HEK293 (cell line): ENCODE measurements around the gene SIDT1.

Experiments
- CTCF ChIA-PET: fragments of 350-600 bp; formaldehyde crosslinking; extraction: SDS; loops from one replicate; lab custom pipeline; 2021; ENCODE audit warnings: antibody characterized with exemption; lab: Yijun Ruan, JAX
- POLR2A ChIA-PET: fragments of 300-600 bp; formaldehyde crosslinking; extraction: SDS; loops from one replicate; lab custom pipeline; 2020; ENCODE audit warnings: antibody characterized with exemption, inconsistent platforms; lab: Yijun Ruan, JAX
- H3K27ac ChIP-seq: fragments of 200-500 bp; sonication (Bioruptor generic); 2 replicates; pipeline ENCODE4 v1.5.1; 2014; ENCODE audit warnings: low read depth, low read length, control low read depth, inconsistent platforms; ENCODE audit errors: extremely low read depth
- H3K36me3 ChIP-seq, 2 experiments: fragments of 200-500 bp in 1 of 2; sonication (Bioruptor generic) in 1 of 2; 1 replicate in 1 of 2; 2 replicates in 1 of 2; pipeline ENCODE4 v1.5.1; 2014 to 2017; ENCODE audit warnings: inconsistent platforms in 2 of 2, low read length in 2 of 2; ENCODE audit not compliant: control insufficient read depth in 2 of 2, insufficient read depth in 1 of 2
- H3K4me1 ChIP-seq: fragments of 200-500 bp; sonication (Bioruptor generic); 2 replicates; pipeline ENCODE4 v1.5.1; 2014; ENCODE audit warnings: mild to moderate bottlenecking, low read length, inconsistent platforms; ENCODE audit not compliant: control insufficient read depth, insufficient read depth
- H3K4me3 ChIP-seq: 2 replicates; pipeline ENCODE4 v1.5.1; 2011; ENCODE audit warnings: low read depth, mild to moderate bottlenecking, control low read depth, low read length, moderate library complexity
- H3K9me3 ChIP-seq: fragments of 200-500 bp; sonication (Bioruptor generic); 2 replicates; pipeline ENCODE4 v1.5.1; 2014; ENCODE audit warnings: low read depth, low read length, inconsistent platforms; ENCODE audit not compliant: control insufficient read depth, insufficient read depth
- BCL11B ChIP-seq: fragments of 450-650 bp; formaldehyde crosslinking; IDR thresholded peaks from 2 replicates; pipeline ENCODE4 v1.5.1; 2016; ENCODE audit warnings: low read depth, missing biosample characterization, missing genetic modification characterization
- HOXA7 ChIP-seq: sonication (generic); formaldehyde crosslinking; IDR thresholded peaks from 2 replicates; pipeline ENCODE4 v1.8.1; 2022; ENCODE audit warnings: missing genetic modification reagents, borderline replicate concordance
- KLF9 ChIP-seq: fragments of 450-650 bp; formaldehyde crosslinking; IDR thresholded peaks from 2 replicates; pipeline ENCODE4 v1.5.1; 2016; ENCODE audit warnings: missing biosample characterization, missing genetic modification characterization, low read depth
- MEIS1 ChIP-seq: sonication (generic); formaldehyde crosslinking; IDR thresholded peaks from 2 replicates; pipeline ENCODE4 v1.8.1; 2022; ENCODE audit warnings: missing genetic modification reagents, mild to moderate bottlenecking, borderline replicate concordance
- OSR2 ChIP-seq: fragments of 450-650 bp; formaldehyde crosslinking; IDR thresholded peaks from 2 replicates; pipeline ENCODE4 v1.5.1; 2016; ENCODE audit warnings: missing biosample characterization, missing genetic modification characterization
- PBX3 ChIP-seq: sonication (generic); formaldehyde crosslinking; IDR thresholded peaks from 2 replicates; pipeline ENCODE4 v1.8.1; 2022; ENCODE audit warnings: mild to moderate bottlenecking, moderate library complexity, missing genetic modification reagents
- SCRT2 ChIP-seq: fragments of 450-650 bp; formaldehyde crosslinking; IDR thresholded peaks from 2 replicates; pipeline ENCODE4 v1.5.1; 2016; ENCODE audit warnings: missing biosample characterization, missing genetic modification characterization
- ZNF175 ChIP-seq: fragments of 450-650 bp; formaldehyde crosslinking; IDR thresholded peaks from 2 replicates; pipeline ENCODE4 v1.5.1; 2016; ENCODE audit warnings: missing biosample characterization, missing genetic modification characterization
- ZNF211 ChIP-seq: fragments of 450-650 bp; formaldehyde crosslinking; IDR thresholded peaks from 2 replicates; pipeline ENCODE4 v1.5.1; 2016; ENCODE audit warnings: low read depth, missing biosample characterization, missing genetic modification characterization
- ZNF223 ChIP-seq: fragments of 450-650 bp; formaldehyde crosslinking; IDR thresholded peaks from 2 replicates; pipeline ENCODE4 v1.5.1; 2016; ENCODE audit warnings: missing biosample characterization, missing genetic modification characterization
- ZNF26 ChIP-seq: fragments of 450-650 bp; formaldehyde crosslinking; IDR thresholded peaks from 2 replicates; pipeline ENCODE4 v1.5.1; 2016; ENCODE audit warnings: missing biosample characterization, missing genetic modification characterization
- ZNF292 ChIP-seq: fragments of 450-650 bp; formaldehyde crosslinking; IDR thresholded peaks from 2 replicates; pipeline ENCODE4 v1.5.1; 2016; ENCODE audit warnings: low read depth, missing biosample characterization, missing genetic modification characterization, borderline replicate concordance
- ZNF311 ChIP-seq: fragments of 450-650 bp; formaldehyde crosslinking; IDR thresholded peaks from 2 replicates; pipeline ENCODE4 v1.5.1; 2017; ENCODE audit warnings: missing biosample characterization, missing genetic modification characterization, borderline replicate concordance
- ZNF37A ChIP-seq: fragments of 450-650 bp; IDR thresholded peaks from 2 replicates; pipeline ENCODE4 v1.5.1; 2018; ENCODE audit warnings: missing biosample characterization, missing genetic modification characterization
- ZNF514 ChIP-seq: fragments of 450-650 bp; formaldehyde crosslinking; IDR thresholded peaks from 2 replicates; pipeline ENCODE4 v1.5.1; 2016; ENCODE audit warnings: missing biosample characterization, missing genetic modification characterization
- ZNF558 ChIP-seq: fragments of 450-650 bp; formaldehyde crosslinking; IDR thresholded peaks from 2 replicates; pipeline ENCODE4 v1.5.1; 2016; ENCODE audit warnings: missing biosample characterization, missing genetic modification characterization
- ZNF654 ChIP-seq: fragments of 450-650 bp; formaldehyde crosslinking; IDR thresholded peaks from 2 replicates; pipeline ENCODE4 v1.5.1; 2016; ENCODE audit warnings: low read depth, missing biosample characterization, missing genetic modification characterization
- ZNF658 ChIP-seq: fragments of 450-650 bp; formaldehyde crosslinking; IDR thresholded peaks from 2 replicates; pipeline ENCODE4; 2016; ENCODE audit warnings: missing biosample characterization, missing genetic modification characterization
- ZNF677 ChIP-seq: fragments of 450-650 bp; IDR thresholded peaks from 2 replicates; pipeline ENCODE4 v1.5.0; 2018; ENCODE audit warnings: missing biosample characterization, mild to moderate bottlenecking, missing genetic modification characterization, moderate library complexity
- TF ChIP-seq, protein P1 (sequence below): IDR thresholded peaks from 2 replicates; pipeline ENCODE4 v1.6.1; 2011; ENCODE audit warnings: mild to moderate bottlenecking, low read depth, low read length, borderline replicate concordance

SIDT1 gene

DNA sequence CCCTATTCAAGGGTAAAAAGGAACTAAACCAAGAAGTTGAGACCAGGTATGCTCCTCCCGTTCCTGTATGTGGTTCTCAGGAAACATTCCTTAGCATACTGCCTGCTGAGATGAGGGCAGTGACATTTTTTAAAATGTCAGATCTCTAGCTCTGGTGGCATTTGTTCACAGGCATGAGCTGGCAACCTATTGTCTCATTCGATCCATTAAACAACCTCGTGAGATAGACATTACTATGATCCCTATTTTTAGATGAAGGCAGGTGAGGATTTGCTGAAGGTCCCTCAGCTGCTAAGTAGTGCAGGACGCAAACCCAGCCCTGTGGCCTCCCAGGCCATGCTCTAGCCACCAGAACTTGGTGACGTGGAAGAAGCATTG is 74.9 kb downstream of the SIDT1 start:
- no peak for TF ChIP-seq ZNF658 (tag by site-specific recombination)
- no peak for TF ChIP-seq OSR2 (tag by site-specific recombination)
- TF ChIP-seq ZNF558 (tag by site-specific recombination), result no peak
- TF ChIP-seq ZNF311 (tag by site-specific recombination), result no peak
- TF ChIP-seq PBX3, result no peak
- TF ChIP-seq ZNF654 (tag by site-specific recombination), result no peak
- CTCF ChIA-PET, result no interaction called here

GRCh38 chr3:113614402-113614801 is 82.0 kb downstream of the SIDT1 start:
- Histone ChIP-seq H3K36me3 (no peaks in the 10 kb centered on the region), H3K4me3 (no peak overlapping the region), H3K4me1 (no peaks in the 10 kb centered on the region), H3K9me3 (no peaks in the 10 kb centered on the region), H3K27ac (no peak overlapping the region)
- ChIA-PET CTCF (interaction anchor here (0.7 kb wide), 1 partner anchor 28 kb away, joined by 3 read pairs; no protein-coding TSS in a partner anchor), POLR2A (no interaction called here)
- TF ChIP-seq, protein P1, sequence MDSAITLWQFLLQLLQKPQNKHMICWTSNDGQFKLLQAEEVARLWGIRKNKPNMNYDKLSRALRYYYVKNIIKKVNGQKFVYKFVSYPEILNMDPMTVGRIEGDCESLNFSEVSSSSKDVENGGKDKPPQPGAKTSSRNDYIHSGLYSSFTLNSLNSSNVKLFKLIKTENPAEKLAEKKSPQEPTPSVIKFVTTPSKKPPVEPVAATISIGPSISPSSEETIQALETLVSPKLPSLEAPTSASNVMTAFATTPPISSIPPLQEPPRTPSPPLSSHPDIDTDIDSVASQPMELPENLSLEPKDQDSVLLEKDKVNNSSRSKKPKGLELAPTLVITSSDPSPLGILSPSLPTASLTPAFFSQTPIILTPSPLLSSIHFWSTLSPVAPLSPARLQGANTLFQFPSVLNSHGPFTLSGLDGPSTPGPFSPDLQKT, result no peak

More for the DNA sequence above, 74.9 kb downstream of the SIDT1 start:
- POLR2A ChIA-PET, result no interaction called here
- Histone ChIP-seq H3K9me3 (no peaks in the 10 kb centered on the region), H3K27ac (no peak overlapping the region), H3K36me3 (no peaks in the 10 kb centered on the region), H3K4me3 (no peak overlapping the region), H3K4me1 (no peaks in the 10 kb centered on the region)

DNA sequence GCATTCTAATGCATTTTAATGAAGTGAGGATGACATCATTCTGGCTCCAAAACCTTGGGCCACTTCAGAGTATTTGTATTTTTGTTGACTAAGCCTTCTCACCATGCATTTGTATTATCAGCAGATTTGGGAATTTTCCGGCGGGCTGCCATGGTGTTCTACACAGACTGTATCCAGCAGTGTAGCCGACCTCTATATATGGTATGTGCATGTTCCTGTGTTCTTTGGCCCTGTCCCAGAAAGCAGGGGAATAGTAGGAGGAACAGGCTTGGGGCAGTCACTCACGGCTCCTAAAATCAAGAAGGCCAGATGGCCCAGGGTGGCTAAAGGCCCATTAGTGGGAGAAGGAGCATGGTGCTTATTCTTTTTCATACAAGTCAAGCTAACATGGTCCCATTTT is 83.6 kb downstream of the SIDT1 start:
- Histone ChIP-seq H3K27ac (no peak overlapping the region), H3K4me1 (no peaks in the 10 kb centered on the region), H3K9me3 (no peaks in the 10 kb centered on the region), H3K36me3 (no peaks in the 10 kb centered on the region), H3K4me3 (no peak overlapping the region)
- CTCF ChIA-PET, result interaction anchor here (0.6 to 0.8 kb wide), 3 partner anchors 20 to 394 kb away, joined by 3 read pairs; no protein-coding TSS in a partner anchor
- POLR2A ChIA-PET, result no interaction called here
- TF ChIP-seq ZNF37A (tag by site-specific recombination) (no peak), HOXA7 (CRISPR knock-in tag) (no peak), ZNF175 (tag by site-specific recombination) (no peak), ZNF223 (tag by site-specific recombination) (no peak), ZNF26 (tag by site-specific recombination) (no peak), ZNF514 (tag by site-specific recombination) (no peak), ZNF311 (tag by site-specific recombination) (no peak), ZNF211 (no peak), ZNF677 (no peak), MEIS1 (no peak), SCRT2 (tag by site-specific recombination) (no peak), KLF9 (tag by site-specific recombination) (no peak), ZNF292 (no peak), BCL11B (tag by site-specific recombination) (no peak)
